ENCODE data around the gene ATG7.

DNA sequence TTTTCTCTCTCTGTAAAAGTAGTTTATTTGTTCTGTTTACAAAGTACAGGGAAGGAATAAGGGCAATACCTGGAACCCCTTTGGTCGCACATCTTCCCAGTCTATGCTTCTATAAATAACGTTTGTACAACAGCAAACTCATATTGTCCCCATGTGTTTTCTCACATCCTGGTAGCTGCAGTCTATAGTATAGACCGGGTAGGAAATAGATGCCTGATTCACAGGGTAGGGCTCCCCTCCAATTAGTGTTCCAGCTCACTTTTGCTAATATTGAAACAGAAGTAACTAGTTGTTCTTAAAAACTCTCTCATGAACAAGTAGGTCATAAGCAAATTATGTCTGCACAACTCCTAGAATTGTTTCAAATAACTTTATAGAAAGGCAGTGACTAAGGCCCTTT, 17.7 kb downstream of the ATG7 start:
- TF ChIP-seq, protein P1, sequence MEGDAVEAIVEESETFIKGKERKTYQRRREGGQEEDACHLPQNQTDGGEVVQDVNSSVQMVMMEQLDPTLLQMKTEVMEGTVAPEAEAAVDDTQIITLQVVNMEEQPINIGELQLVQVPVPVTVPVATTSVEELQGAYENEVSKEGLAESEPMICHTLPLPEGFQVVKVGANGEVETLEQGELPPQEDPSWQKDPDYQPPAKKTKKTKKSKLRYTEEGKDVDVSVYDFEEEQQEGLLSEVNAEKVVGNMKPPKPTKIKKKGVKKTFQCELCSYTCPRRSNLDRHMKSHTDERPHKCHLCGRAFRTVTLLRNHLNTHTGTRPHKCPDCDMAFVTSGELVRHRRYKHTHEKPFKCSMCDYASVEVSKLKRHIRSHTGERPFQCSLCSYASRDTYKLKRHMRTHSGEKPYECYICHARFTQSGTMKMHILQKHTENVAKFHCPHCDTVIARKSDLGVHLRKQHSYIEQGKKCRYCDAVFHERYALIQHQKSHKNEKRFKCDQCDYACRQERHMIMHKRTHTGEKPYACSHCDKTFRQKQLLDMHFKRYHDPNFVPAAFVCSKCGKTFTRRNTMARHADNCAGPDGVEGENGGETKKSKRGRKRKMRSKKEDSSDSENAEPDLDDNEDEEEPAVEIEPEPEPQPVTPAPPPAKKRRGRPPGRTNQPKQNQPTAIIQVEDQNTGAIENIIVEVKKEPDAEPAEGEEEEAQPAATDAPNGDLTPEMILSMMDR (conservative IDR thresholded peaks at IDR 0.05; ENCODE audit: low read length), result no peak
- no peak for TF ChIP-seq EZH2phosphoT487 (IDR thresholded peaks at IDR 0.05; ENCODE audit: borderline replicate concordance, low read depth, low read length)

Data from OCI-LY7 (cell line).